Progenitor cell of endocrine pancreas (in vitro differentiated cells): ENCODE results near the gene PFN1. TPM values are rescaled to one million over a fixed set of nuclear protein-coding genes. Genes with fewer than 3 reads are reported as not detected.

ENCODE experiments used
- DNase-seq: peaks from one replicate; pipeline ENCODE4 v3.0.0; 2021; ENCODE audit warnings: low spot score; ENCODE audit not compliant: unreplicated experiment
- H3K27ac Mint-ChIP-seq: 2 replicates; pipeline ENCODE4 v1.8.0; 2021; ENCODE audit warnings: mild to moderate bottlenecking, moderate library complexity, mixed read lengths
- H3K27me3 Mint-ChIP-seq: 2 replicates; pipeline ENCODE4 v1.8.0; 2021; ENCODE audit warnings: mixed read lengths
- H3K36me3 Mint-ChIP-seq: 2 replicates; pipeline ENCODE4 v1.8.0; 2022; ENCODE audit warnings: mixed read lengths; ENCODE audit not compliant: insufficient read depth
- H3K4me1 Mint-ChIP-seq: 2 replicates; pipeline ENCODE4 v1.8.0; 2021; ENCODE audit warnings: low read depth, mixed read lengths
- H3K4me3 Mint-ChIP-seq: 2 replicates; pipeline ENCODE4 v1.8.0; 2021; ENCODE audit warnings: low read depth, mild to moderate bottlenecking, moderate library complexity, mixed read lengths
- H3K9me3 Mint-ChIP-seq: 2 replicates; pipeline ENCODE4 v1.8.0; 2021; ENCODE audit warnings: low read depth, mixed read lengths
- CTCF ChIP-seq: fragments of 200-600 bp; sonication (generic); IDR thresholded peaks from one replicate; pipeline ENCODE4 v1.5.0; 2021; ENCODE audit warnings: antibody characterized with exemption, mild to moderate bottlenecking; ENCODE audit not compliant: unreplicated experiment
- total RNA-seq: library from RNA; stranded (reverse); gene quantifications from 2 replicates; pipeline ENCODE4 v1.2.1, GENCODE V29; 2021

The PFN1 gene
- total RNA-seq, 1 donor from 2014 or later, result 372 TPM

- DNase-seq, result no peak
- Mint-ChIP-seq H3K27me3 (no peaks in the 10 kb centered on the region), H3K4me1 (peaks cover 33% of the 10 kb centered on the region), H3K9me3 (no peaks in the 10 kb centered on the region), H3K27ac (peak overlapping the region; percentile 92), H3K36me3 (peaks cover 7% of the 10 kb centered on the region), H3K4me3 (peak overlapping the region; percentile 85)
- no peak for TF ChIP-seq CTCF
These were observed 1.9 kb downstream of the PFN1 start for GRCh38 chr17:4946312-4946976.

DNA sequence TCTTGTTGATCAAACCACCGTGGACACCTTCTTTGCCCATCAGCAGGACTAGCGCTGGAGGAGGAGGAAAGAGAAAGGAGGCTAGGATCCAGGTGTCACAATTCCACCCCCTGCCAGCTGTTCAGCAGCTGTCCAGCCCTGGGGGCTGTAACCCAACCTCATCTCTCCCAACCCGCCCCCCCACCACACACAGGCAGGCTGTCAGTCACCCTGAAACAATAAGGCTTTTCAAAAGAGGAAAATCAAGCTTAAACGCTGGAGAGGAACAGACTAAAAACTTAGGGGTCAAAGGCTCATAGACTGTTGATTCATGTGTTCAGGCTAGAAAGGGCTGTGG lies 2.4 kb downstream of the PFN1 start:
- Mint-ChIP-seq H3K4me3 (peak overlapping the region; percentile 85), H3K27ac (peak overlapping the region; percentile 92), H3K36me3 (peaks cover 8% of the 10 kb centered on the region), H3K4me1 (peaks cover 33% of the 10 kb centered on the region), H3K27me3 (no peaks in the 10 kb centered on the region), H3K9me3 (no peaks in the 10 kb centered on the region)
- DNase-seq, result no peak
- TF ChIP-seq CTCF, result no peak

DNA sequence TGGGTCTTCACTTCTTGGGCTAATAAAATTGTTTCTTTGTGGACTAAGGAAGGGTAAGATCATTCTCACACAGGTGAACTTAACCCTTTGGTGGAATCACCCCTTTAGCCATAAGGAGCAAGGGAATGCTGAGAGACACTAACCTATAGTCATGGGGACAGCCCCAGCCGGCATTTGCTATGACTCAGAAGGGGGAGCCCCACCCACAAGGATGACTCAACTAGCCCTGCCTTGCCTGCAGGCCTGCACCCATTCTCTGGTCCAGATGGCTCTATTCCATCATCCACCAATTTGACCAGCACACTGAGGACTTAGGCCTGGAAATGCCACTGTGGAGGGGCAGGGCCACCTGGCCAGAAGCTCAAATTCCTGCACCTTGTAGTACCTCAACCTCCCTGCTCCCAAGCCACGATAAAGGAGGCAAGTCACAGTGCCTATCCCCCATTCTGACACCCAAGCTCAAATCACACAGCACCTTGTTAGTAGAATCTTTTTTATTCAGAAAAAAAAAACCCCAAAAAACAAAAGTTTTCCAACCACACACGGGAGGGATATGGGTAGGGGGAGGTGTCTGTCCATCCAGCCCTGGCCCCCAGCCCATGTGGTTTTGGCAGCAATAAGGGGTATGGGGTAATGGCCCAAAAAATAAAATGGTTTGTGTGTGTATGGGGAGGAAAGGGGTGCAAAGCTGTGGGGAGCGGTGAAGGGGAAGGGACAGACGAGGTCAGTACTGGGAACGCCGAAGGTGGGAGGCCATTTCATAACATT lies 3.0 kb downstream of the PFN1 start:
- H3K9me3 Mint-ChIP-seq, result no peaks in the 10 kb centered on the region
- no peaks in the 10 kb centered on the region for H3K27me3 Mint-ChIP-seq
- peaks cover 29% of the 10 kb centered on the region for H3K4me1 Mint-ChIP-seq
- H3K4me3 Mint-ChIP-seq, result peak overlapping the region; percentile 55
- H3K36me3 Mint-ChIP-seq, result peaks cover 8% of the 10 kb centered on the region
- DNase-seq, result no peak
- no peak for TF ChIP-seq CTCF
- H3K27ac Mint-ChIP-seq, result peak overlapping the region; percentile 73

- TF ChIP-seq CTCF, result no peak
- Mint-ChIP-seq H3K4me3 (no peak overlapping the region), H3K36me3 (peaks cover 8% of the 10 kb centered on the region)
These were observed 3.7 kb downstream of the PFN1 start for GRCh38 chr17:4944554-4945175.

DNA sequence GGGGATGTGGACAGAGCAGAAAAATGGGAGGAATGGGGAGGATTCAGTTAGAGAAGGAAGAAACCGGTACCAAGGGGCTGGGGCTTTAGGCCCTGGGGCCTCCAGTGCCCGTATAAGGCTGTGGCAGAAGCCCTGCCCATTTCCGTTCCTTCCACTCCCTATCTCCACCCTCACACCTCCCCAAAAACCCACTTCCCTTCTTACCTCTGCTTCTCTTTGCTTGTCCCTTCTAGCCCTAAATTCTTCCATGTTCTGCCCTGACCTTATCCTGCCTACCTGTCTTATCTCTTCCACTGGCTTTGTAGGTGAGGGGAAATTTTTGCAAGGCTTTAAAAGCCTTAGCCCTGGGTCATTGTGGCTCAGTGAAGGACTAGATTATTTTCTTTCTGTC lies 4.2 kb downstream of the PFN1 start:
- no peak for DNase-seq
- Mint-ChIP-seq H3K27ac (peak overlapping the region; percentile 62), H3K27me3 (no peaks in the 10 kb centered on the region), H3K4me1 (peaks cover 30% of the 10 kb centered on the region), H3K36me3 (peaks cover 8% of the 10 kb centered on the region), H3K4me3 (no peak overlapping the region), H3K9me3 (no peaks in the 10 kb centered on the region)
- TF ChIP-seq CTCF, result no peak

More at GRCh38 chr17:4944554-4945175, 3.7 kb downstream of the PFN1 start:
- Mint-ChIP-seq H3K27ac (peak overlapping the region; percentile 26), H3K4me1 (peaks cover 28% of the 10 kb centered on the region), H3K9me3 (no peaks in the 10 kb centered on the region), H3K27me3 (no peaks in the 10 kb centered on the region)
- no peak for DNase-seq
